GM10248 (cell line): Measurements from ENCODE around the gene TRIM32.

Experiments used
- CTCF ChIA-PET: fragments of 300-600 bp; sonication (Branson Sonifier 250); formaldehyde crosslinking; extraction: SDS; loops from one replicate; lab custom pipeline; 2021; ENCODE audit warnings: antibody characterized with exemption; lab: Yijun Ruan, JAX
- POLR2A ChIA-PET: fragments of 350-650 bp; sonication (Branson Sonifier 250); formaldehyde crosslinking; extraction: SDS; loops from one replicate; lab custom pipeline; 2020; ENCODE audit warnings: antibody characterized with exemption; lab: Yijun Ruan, JAX
- DNase-seq: peaks from one replicate; pipeline ENCODE4 v3.0.0; 2012; ENCODE audit errors: extremely low spot score
- TF ChIP-seq, protein P1 (sequence below): IDR thresholded peaks from 2 replicates; pipeline ENCODE4 v1.5.1; 2012; ENCODE audit warnings: mild to moderate bottlenecking, low read depth; ENCODE audit errors: extremely low read depth, missing control alignments, control extremely low read depth

Gene TRIM32

GRCh38 chr9:116646661-116647514 is 40.2 kb upstream of the TRIM32 start:
- no peak for DNase-seq
- CTCF ChIA-PET: interaction anchor here (0.7 to 4.5 kb wide), 6 partner anchors 9 to 1054 kb away, joined by 3 to 27 read pairs (median 5); no protein-coding TSS in a partner anchor
- POLR2A ChIA-PET: no interaction called here
- TF ChIP-seq, protein P1, sequence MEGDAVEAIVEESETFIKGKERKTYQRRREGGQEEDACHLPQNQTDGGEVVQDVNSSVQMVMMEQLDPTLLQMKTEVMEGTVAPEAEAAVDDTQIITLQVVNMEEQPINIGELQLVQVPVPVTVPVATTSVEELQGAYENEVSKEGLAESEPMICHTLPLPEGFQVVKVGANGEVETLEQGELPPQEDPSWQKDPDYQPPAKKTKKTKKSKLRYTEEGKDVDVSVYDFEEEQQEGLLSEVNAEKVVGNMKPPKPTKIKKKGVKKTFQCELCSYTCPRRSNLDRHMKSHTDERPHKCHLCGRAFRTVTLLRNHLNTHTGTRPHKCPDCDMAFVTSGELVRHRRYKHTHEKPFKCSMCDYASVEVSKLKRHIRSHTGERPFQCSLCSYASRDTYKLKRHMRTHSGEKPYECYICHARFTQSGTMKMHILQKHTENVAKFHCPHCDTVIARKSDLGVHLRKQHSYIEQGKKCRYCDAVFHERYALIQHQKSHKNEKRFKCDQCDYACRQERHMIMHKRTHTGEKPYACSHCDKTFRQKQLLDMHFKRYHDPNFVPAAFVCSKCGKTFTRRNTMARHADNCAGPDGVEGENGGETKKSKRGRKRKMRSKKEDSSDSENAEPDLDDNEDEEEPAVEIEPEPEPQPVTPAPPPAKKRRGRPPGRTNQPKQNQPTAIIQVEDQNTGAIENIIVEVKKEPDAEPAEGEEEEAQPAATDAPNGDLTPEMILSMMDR: peak; percentile 66

DNA sequence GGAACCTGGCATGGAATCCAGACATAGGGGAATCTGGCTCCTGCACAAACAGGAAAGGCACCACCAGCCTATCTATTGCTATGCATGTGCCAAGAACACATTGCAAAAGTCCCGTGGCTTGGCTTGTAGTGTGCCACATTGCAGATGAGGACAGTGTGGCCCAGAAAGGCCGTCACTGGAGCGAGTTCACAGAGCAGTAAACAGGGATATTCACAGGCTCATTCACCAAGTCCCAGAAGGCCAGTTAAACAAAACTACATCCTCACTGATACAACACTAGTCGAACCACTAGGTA is 39.6 kb upstream of the TRIM32 start:
- CTCF ChIA-PET: interaction anchor here (0.7 to 4.5 kb wide), 8 partner anchors 8 to 1055 kb away, joined by 3 to 27 read pairs (median 6); no protein-coding TSS in a partner anchor
- DNase-seq: no peak
- POLR2A ChIA-PET: no interaction called here
- TF ChIP-seq, protein P1: no peak

DNA sequence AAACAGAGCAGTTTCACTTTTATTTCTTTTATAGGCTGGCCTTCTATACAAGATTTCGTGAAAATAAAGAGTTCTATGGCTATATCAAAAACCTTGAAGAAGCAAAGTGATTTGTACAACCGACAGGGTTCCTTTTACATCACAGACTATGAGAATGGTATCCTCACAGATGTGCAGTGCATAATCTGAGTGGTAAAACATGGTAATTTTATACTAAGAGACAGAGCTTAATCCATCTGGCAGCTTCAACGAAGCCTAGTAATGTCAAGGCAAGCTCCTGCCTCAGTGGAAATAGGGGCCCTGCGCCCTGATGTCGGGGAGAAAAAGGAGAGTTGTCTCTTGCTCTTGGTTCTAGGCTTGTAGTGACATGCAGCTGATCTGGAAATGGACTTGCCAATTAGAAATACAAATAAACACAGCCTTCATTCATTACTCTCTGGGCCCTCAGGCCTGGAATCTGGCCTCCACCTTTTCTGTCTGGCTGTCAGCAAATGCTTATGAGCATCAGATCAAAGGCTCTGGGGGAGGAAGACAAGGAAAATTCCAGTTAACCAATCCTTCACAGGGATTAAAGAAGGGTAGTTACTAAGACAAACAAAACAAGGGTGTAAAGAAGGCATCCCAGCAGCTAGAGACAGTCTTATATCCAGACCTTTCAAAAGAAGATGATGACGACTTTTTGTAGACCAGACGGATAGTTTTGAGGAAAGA is 33.6 kb upstream of the TRIM32 start:
- no peak for DNase-seq
- POLR2A ChIA-PET: no interaction called here
- CTCF ChIA-PET: no interaction called here
- TF ChIP-seq, protein P1: no peak

GRCh38 chr9:116654059-116654355 is 33.1 kb upstream of the TRIM32 start:
- TF ChIP-seq, protein P1: no peak
- CTCF ChIA-PET: no interaction called here
- POLR2A ChIA-PET: no interaction called here
- no peak for DNase-seq

GRCh38 chr9:116656501-116656971 is 30.6 kb upstream of the TRIM32 start:
- DNase-seq: no peak
- TF ChIP-seq, protein P1: no peak
- CTCF ChIA-PET: interaction anchor here (2.0 kb wide), 1 partner anchor 9 kb away, joined by 5 read pairs; no protein-coding TSS in a partner anchor
- POLR2A ChIA-PET: no interaction called here

DNA sequence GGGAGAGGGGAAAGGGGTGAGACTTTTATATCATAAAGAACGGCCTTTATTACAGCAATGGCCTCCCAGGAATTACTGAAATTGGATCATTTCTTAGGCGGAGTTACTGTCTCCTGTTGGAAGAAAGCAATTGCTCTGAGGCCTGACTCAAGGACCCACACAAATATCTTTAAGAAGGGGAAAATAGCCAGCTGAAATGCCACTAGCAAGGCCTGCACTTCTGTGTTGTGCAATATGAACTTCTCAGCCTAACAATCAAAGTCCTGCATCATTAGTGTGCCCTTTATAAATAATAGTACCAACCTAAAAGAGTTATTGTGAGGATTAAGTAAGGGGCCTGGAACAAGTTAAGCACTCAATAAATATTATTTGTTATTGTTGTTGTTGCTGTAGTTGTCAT is 30.1 kb upstream of the TRIM32 start:
- ChIA-PET CTCF (interaction anchor here (2.0 kb wide), 1 partner anchor 10 kb away, joined by 5 read pairs; no protein-coding TSS in a partner anchor), POLR2A (no interaction called here)
- no peak for DNase-seq
- TF ChIP-seq, protein P1: no peak
